Fibroblast of lung (primary cell): ENCODE measurements around the gene ATP2A1.

ENCODE experiments used
- CTCF ChIP-seq, 2 donors: IDR thresholded peaks in 1 of 2; conservative IDR thresholded peaks in 1 of 2; 1 replicate in 1 of 2; 2 replicates in 1 of 2; pipeline ENCODE4 v1.5.1; 2011 to 2012; ENCODE audit warnings: low read length in 2 of 2, control low read depth in 1 of 2, inconsistent platforms in 1 of 2, low read depth in 1 of 2, mild to moderate bottlenecking in 1 of 2
- EZH2 ChIP-seq: IDR thresholded peaks from 2 replicates; pipeline ENCODE4 v1.5.1; 2012; ENCODE audit warnings: low read length, control low read depth, mild to moderate bottlenecking; ENCODE audit errors: missing control alignments

- TF ChIP-seq CTCF (conservative IDR thresholded peaks at IDR 0.05 in 1 of 2, IDR thresholded peaks at IDR 0.05 in 1 of 2; ENCODE audit: low read depth in 1 of 2, low read length in 2 of 2) (no peak), EZH2 (no peak)
Measured at GRCh38 chr16:28904828-28905227, 26.5 kb downstream of the ATP2A1 start.
